HEK293T (cell line): ENCODE measurements around the gene JAG2.

Experiments used
- CTCF ChIA-PET: fragments of 350-600 bp; formaldehyde crosslinking; extraction: SDS; loops from one replicate; lab custom pipeline; 2021; ENCODE audit warnings: antibody characterized with exemption, inconsistent platforms; lab: Yijun Ruan, JAX
- POLR2A ChIA-PET: fragments of 350-600 bp; formaldehyde crosslinking; extraction: SDS; loops from one replicate; lab custom pipeline; 2020; ENCODE audit warnings: antibody characterized with exemption, inconsistent platforms; lab: Yijun Ruan, JAX
- DNase-seq: peaks from one replicate; pipeline ENCODE4 v3.0.0; 2012; ENCODE audit warnings: mixed read lengths; ENCODE audit errors: extremely low spot score
- ARNT ChIP-seq: fragments of 450-650 bp; IDR thresholded peaks from 2 replicates; pipeline ENCODE4 v1.6.1; 2017; ENCODE audit warnings: mild to moderate bottlenecking
- BHLHE40 ChIP-seq: fragments of 450-650 bp; IDR thresholded peaks from 2 replicates; pipeline ENCODE4 v1.6.1; 2016; ENCODE audit warnings: mild to moderate bottlenecking, moderate library complexity, borderline replicate concordance
- CTBP1 ChIP-seq: fragments of 450-650 bp; IDR thresholded peaks from 2 replicates; pipeline ENCODE4 v1.6.1; 2016; ENCODE audit warnings: borderline replicate concordance
- ELF4 ChIP-seq: fragments of 450-650 bp; IDR thresholded peaks from 2 replicates; pipeline ENCODE4 v1.6.1; 2017; ENCODE audit warnings: antibody characterized with exemption
- FOXA1 ChIP-seq: fragments of 450-650 bp; IDR thresholded peaks from 2 replicates; pipeline ENCODE4 v1.6.1; 2016; ENCODE audit warnings: mild to moderate bottlenecking
- FOXK2 ChIP-seq: fragments of 450-650 bp; IDR thresholded peaks from 2 replicates; pipeline ENCODE4 v1.6.1; 2016; ENCODE audit warnings: mild to moderate bottlenecking
- FOXM1 ChIP-seq: fragments of 450-650 bp; IDR thresholded peaks from 2 replicates; pipeline ENCODE4 v1.6.1; 2017; ENCODE audit warnings: mild to moderate bottlenecking, borderline replicate concordance
- HDGF ChIP-seq: fragments of 450-650 bp; IDR thresholded peaks from 2 replicates; pipeline ENCODE4 v1.6.1; 2017; ENCODE audit warnings: antibody characterized with exemption, borderline replicate concordance
- L3MBTL2 ChIP-seq: fragments of 450-650 bp; conservative IDR thresholded peaks from 2 replicates; pipeline ENCODE4 v1.6.1; 2016; ENCODE audit warnings: mild to moderate bottlenecking
- LEF1 ChIP-seq: fragments of 450-650 bp; IDR thresholded peaks from 2 replicates; pipeline ENCODE4 v1.6.1; 2017; ENCODE audit warnings: mild to moderate bottlenecking, borderline replicate concordance
- NFRKB ChIP-seq: fragments of 450-650 bp; IDR thresholded peaks from 2 replicates; pipeline ENCODE4 v1.6.1; 2016; ENCODE audit warnings: mild to moderate bottlenecking, moderate library complexity
- PKNOX1 ChIP-seq: fragments of 450-650 bp; IDR thresholded peaks from 2 replicates; pipeline ENCODE4 v1.6.1; 2016
- SP1 ChIP-seq: fragments of 450-650 bp; IDR thresholded peaks from 2 replicates; pipeline ENCODE4 v1.6.1; 2017
- SUZ12 ChIP-seq: fragments of 450-650 bp; IDR thresholded peaks from 2 replicates; pipeline ENCODE4 v1.6.1; 2016; ENCODE audit warnings: mild to moderate bottlenecking
- TARDBP ChIP-seq: fragments of 450-650 bp; IDR thresholded peaks from 2 replicates; pipeline ENCODE4 v1.6.1; 2016
- ZNF384 ChIP-seq: fragments of 450-650 bp; IDR thresholded peaks from 2 replicates; pipeline ENCODE4 v1.6.1; 2016

JAG2 gene

GRCh38 chr14:105178069-105178867 is 9.7 kb upstream of the JAG2 start:
- ChIA-PET POLR2A (no interaction called here), CTCF (interaction anchor here (0.6 kb wide), 1 partner anchor 71 kb away, joined by 4 read pairs; no protein-coding TSS in a partner anchor)

DNA sequence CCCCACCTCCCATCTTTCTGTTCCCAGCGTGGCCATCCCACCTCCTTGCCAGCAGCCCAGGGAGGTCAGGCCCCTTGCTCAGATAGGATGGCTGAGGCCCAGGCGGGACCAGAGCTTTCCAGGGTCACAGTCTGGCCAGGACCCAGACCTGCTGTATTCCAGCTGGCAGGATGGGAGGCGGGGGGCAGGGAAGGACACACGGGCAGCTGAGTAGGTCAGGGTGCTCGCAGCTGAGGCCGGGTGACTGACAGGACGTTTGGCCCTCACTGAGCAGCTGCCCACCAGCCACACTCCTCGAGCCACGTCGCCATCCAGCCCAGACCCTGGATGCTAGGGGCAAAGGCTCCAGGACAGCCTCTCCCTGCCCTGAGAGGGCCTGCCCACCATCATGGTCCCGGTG is 8.5 kb upstream of the JAG2 start:
- DNase-seq, result no peak
- TF ChIP-seq SP1 (no peak), LEF1 (no peak), FOXK2 (no peak), FOXA1 (no peak), SUZ12 (no peak), L3MBTL2 (no peak), ZNF384 (no peak), ARNT (no peak), NFRKB (no peak), HDGF (no peak), CTBP1 (no peak), PKNOX1 (no peak), BHLHE40 (no peak), ELF4 (no peak), TARDBP (no peak), FOXM1 (no peak)
- ChIA-PET CTCF (no interaction called here), POLR2A (no interaction called here)

More at GRCh38 chr14:105178069-105178867, 9.7 kb upstream of the JAG2 start:
- TF ChIP-seq SUZ12, result no peak
- TF ChIP-seq FOXM1, result no peak
- no peak for TF ChIP-seq ARNT
- no peak for TF ChIP-seq FOXK2
- no peak for TF ChIP-seq FOXA1
- TF ChIP-seq LEF1, result no peak
- no peak for TF ChIP-seq TARDBP
- TF ChIP-seq HDGF, result no peak
- no peak for TF ChIP-seq SP1
- TF ChIP-seq NFRKB, result no peak
- TF ChIP-seq ZNF384, result no peak
- DNase-seq, result no peak

GRCh38 chr14:105176513-105176912 is 7.9 kb upstream of the JAG2 start:
- TF ChIP-seq BHLHE40 (no peak), ARNT (no peak), SP1 (no peak), HDGF (no peak), TARDBP (no peak), CTBP1 (no peak), NFRKB (no peak)
- CTCF ChIA-PET, result interaction anchor here (1.1 kb wide), 1 partner anchor 115 kb away, joined by 3 read pairs; no protein-coding TSS in a partner anchor

DNA sequence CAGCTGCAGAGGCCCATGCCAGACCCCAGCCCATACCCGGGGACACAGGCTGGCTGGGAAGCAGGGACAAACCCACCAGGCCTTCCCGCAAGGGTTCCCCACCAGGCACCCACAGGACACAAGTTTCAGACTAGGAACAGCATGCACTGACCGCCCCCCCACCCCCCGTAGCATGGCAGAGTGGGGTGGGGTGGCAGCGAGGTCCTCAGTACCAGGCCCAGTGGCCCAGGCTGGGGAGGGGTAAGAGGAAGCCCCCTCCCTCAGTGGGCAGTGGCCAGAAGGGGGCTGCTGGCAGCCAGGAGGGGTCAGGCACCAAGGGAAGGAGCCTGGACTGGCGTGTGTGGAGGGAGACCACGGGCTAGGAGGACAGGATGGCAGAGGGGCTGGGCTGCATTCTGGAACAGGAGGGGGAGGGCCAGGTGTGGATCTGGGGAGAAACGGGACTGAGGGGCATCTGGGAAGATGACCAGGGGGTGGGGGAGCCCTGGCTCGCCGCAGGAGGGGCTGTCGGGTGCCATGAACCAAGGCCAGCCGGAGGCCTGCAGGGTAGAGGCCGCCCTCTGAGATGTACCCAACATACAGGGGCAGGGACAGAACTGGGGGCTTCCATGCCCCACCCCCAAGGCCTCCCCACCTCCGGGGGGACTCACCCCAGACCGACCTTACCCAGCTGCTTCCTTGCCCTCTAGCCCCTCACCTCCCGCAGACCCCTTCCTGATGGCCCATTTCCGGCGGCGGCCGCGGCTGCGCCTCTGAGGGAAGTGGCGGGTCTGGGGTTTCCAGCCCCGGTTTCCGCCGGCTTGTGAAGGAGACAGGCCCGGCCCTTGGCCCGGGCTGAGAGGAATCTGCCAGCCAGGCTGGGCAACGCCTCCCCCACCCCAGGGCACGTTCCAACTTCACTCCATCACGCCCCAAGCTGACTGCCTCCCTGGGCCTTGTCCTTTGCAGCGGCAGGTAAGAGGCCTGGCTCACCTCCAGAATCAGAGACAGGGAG is 5.6 kb upstream of the JAG2 start:
- TF ChIP-seq TARDBP, result no peak
- ChIA-PET CTCF (no interaction called here), POLR2A (interaction anchor here (2.1 kb wide), 1 partner anchor 80 kb away, joined by 5 read pairs; no protein-coding TSS in a partner anchor)
- no peak for DNase-seq

More at GRCh38 chr14:105176513-105176912, 7.9 kb upstream of the JAG2 start:
- POLR2A ChIA-PET, result no interaction called here
- no peak for DNase-seq

DNA sequence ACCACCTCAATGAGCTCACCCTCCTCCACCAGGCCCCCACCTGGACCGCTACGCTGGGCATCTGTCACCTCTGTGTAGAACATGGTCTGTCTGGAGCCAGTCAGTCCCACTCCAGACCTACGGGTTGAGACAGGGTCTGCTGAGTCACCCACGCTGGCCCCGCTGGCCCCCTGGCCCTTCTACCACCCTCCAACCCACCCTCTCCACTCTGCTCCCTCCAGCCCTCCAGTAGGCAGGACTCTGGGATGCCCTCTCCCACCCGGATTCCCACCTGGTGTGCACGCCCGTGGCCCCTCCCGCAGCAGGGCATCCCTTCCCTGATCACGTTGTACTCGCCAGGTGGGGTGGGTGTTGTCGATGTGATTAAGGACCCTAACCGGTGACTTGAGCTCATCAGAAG is 4.6 kb upstream of the JAG2 start:
- DNase-seq, result no peak
- ChIA-PET POLR2A (interaction anchor here (1.3 to 2.1 kb wide), 2 partner anchors 12 to 79 kb away, joined by 3 to 5 read pairs; no protein-coding TSS in a partner anchor), CTCF (interaction anchor here (0.6 to 1.3 kb wide), 2 partner anchors 9 to 86 kb away, joined by 4 to 6 read pairs; no protein-coding TSS in a partner anchor)
- TF ChIP-seq SUZ12 (no peak), FOXM1 (no peak), FOXA1 (no peak), HDGF (no peak), NFRKB (no peak), TARDBP (no peak), ZNF384 (no peak), SP1 (no peak)

DNA sequence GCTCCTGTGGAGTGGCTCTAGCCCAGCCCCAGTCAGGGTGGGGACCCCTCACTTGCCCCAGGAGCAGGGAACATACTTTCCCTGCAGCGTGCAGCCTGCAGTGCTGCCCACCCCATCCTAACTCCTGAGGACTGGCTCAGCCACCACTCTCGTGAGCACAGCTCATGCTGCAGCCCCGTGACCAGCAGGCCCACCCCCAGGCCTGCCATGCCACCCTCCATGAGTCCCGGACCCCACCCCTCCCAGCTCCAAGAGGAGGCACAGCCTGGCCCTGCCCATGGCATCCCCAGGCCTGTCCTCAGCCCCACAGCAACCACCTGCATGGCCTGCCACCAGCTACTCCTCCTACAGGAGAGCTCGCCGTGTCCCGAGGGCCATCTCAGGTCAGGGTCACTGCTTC is 3.9 kb upstream of the JAG2 start:
- POLR2A ChIA-PET, result interaction anchor here (1.3 to 3.2 kb wide), 3 partner anchors 8 to 78 kb away, joined by 3 to 21 read pairs (median 5); partner anchors contain the start of gene NUDT14
- CTCF ChIA-PET, result interaction anchor here (1.3 kb wide), 1 partner anchor 10 kb away, joined by 4 read pairs; no protein-coding TSS in a partner anchor
- no peak for DNase-seq
- TF ChIP-seq TARDBP (no peak), SP1 (no peak), LEF1 (no peak), BHLHE40 (no peak), ARNT (no peak), FOXA1 (no peak), CTBP1 (no peak)
